ENCODE data around the gene BICD1.

DNA sequence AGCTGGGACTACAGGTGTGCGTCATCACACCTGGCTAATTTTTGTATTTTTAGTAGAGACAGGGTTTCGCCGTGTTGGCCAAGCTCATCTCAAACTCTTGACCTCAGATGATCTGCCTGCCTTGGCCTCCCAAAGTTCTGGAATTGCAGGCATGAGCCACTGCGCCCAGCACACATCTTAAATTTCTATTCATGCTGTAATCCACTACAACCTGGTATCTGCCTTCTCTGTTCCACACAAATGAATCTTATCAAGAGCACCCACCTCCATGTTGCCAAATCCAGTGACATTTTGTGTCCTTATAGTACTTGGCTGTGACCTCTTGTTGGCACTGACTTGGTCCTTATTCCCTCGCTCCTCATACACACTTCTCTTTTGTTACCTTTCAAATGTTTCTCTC lies 5.8 kb upstream of the BICD1 start:
- TF ChIP-seq, protein P1, sequence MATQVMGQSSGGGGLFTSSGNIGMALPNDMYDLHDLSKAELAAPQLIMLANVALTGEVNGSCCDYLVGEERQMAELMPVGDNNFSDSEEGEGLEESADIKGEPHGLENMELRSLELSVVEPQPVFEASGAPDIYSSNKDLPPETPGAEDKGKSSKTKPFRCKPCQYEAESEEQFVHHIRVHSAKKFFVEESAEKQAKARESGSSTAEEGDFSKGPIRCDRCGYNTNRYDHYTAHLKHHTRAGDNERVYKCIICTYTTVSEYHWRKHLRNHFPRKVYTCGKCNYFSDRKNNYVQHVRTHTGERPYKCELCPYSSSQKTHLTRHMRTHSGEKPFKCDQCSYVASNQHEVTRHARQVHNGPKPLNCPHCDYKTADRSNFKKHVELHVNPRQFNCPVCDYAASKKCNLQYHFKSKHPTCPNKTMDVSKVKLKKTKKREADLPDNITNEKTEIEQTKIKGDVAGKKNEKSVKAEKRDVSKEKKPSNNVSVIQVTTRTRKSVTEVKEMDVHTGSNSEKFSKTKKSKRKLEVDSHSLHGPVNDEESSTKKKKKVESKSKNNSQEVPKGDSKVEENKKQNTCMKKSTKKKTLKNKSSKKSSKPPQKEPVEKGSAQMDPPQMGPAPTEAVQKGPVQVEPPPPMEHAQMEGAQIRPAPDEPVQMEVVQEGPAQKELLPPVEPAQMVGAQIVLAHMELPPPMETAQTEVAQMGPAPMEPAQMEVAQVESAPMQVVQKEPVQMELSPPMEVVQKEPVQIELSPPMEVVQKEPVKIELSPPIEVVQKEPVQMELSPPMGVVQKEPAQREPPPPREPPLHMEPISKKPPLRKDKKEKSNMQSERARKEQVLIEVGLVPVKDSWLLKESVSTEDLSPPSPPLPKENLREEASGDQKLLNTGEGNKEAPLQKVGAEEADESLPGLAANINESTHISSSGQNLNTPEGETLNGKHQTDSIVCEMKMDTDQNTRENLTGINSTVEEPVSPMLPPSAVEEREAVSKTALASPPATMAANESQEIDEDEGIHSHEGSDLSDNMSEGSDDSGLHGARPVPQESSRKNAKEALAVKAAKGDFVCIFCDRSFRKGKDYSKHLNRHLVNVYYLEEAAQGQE (IDR thresholded peaks at IDR 0.05; ENCODE audit: insufficient replicate concordance, low read depth): no peak
- TF ChIP-seq, protein P2, sequence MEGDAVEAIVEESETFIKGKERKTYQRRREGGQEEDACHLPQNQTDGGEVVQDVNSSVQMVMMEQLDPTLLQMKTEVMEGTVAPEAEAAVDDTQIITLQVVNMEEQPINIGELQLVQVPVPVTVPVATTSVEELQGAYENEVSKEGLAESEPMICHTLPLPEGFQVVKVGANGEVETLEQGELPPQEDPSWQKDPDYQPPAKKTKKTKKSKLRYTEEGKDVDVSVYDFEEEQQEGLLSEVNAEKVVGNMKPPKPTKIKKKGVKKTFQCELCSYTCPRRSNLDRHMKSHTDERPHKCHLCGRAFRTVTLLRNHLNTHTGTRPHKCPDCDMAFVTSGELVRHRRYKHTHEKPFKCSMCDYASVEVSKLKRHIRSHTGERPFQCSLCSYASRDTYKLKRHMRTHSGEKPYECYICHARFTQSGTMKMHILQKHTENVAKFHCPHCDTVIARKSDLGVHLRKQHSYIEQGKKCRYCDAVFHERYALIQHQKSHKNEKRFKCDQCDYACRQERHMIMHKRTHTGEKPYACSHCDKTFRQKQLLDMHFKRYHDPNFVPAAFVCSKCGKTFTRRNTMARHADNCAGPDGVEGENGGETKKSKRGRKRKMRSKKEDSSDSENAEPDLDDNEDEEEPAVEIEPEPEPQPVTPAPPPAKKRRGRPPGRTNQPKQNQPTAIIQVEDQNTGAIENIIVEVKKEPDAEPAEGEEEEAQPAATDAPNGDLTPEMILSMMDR (IDR thresholded peaks at IDR 0.05; ENCODE audit: insufficient read depth, low read length): no peak

Measured in HL-60 (cell line).